NCI-H460 (cell line): ENCODE measurements around the gene TMEM190. TPM values are rescaled to one million over a fixed set of nuclear protein-coding genes. Genes with fewer than 3 reads are reported as not detected.
"Not testable (repeated sequence)": the region's sequence is repeated elsewhere in the genome, so short reads cannot be mapped to it uniquely, and the experiment has no call there.

Experiments used
- DNase-seq: peaks from one replicate; pipeline ENCODE4 v3.0.0-alpha.2; 2016; ENCODE audit warnings: low read depth; ENCODE audit errors: extremely low read depth
- polyA plus RNA-seq: library from polyadenylated mRNA; depleted of rRNA; stranded (reverse); fragments of >200 nt; gene quantifications from 2 replicates; pipeline ENCODE4 v1.2.3, GENCODE V29; 2014; cell fraction: nucleus; rRNA removed
- total RNA-seq: library from RNA; depleted of rRNA; stranded (reverse); fragments of >200 nt; shearing (Covaris generic); gene quantifications from 2 replicates; pipeline ENCODE4 v1.2.3, GENCODE V29; 2014; rRNA removed

Gene TMEM190
- not detected in 2 replicates for total RNA-seq
- not detected in 2 replicates for polyA plus RNA-seq

- DNase-seq = no peak
Measured at GRCh38 chr19:55376241-55376933, at the start of gene TMEM190. Gene TMEM190 (plus strand): TSS chr19:55376826. CDS start chr19:55376854, 28 bp downstream.

GRCh38 chr19:55328774-55329318 lies 47.8 kb upstream of the TMEM190 start:
- DNase-seq = not testable (repeated sequence)

- not testable (repeated sequence) for DNase-seq
Measured at GRCh38 chr19:55329791-55330190, 46.8 kb upstream of the TMEM190 start.

- no peak for DNase-seq
Measured at GRCh38 chr19:55333870-55334269, 42.8 kb upstream of the TMEM190 start.

GRCh38 chr19:55336101-55336500 lies 40.5 kb upstream of the TMEM190 start:
- no peak for DNase-seq

GRCh38 chr19:55339105-55339888 lies 37.3 kb upstream of the TMEM190 start, which contains the start of gene KMT5C:
Gene KMT5C (plus strand): TSS chr19:55339876. CDS start chr19:55341937, 2,061 bp downstream.
- peak; percentile 100 for DNase-seq

GRCh38 chr19:55339889-55340783 lies 36.5 kb upstream of the TMEM190 start:
- no peak for DNase-seq

GRCh38 chr19:55340784-55341147 lies 35.9 kb upstream of the TMEM190 start:
- DNase-seq = no peak

GRCh38 chr19:55341171-55341588 lies 35.4 kb upstream of the TMEM190 start:
- no peak for DNase-seq

- no peak for DNase-seq
Measured at GRCh38 chr19:55341595-55342531, 34.8 kb upstream of the TMEM190 start.

GRCh38 chr19:55344444-55344843 lies 32.2 kb upstream of the TMEM190 start:
- DNase-seq = no peak

GRCh38 chr19:55345101-55345817 lies 31.4 kb upstream of the TMEM190 start:
- DNase-seq = no peak

GRCh38 chr19:55345818-55346724 lies 30.6 kb upstream of the TMEM190 start:
- no peak for DNase-seq

- DNase-seq = no peak
Measured at GRCh38 chr19:55346725-55347441, 29.7 kb upstream of the TMEM190 start.

- DNase-seq = no peak
Measured at GRCh38 chr19:55347442-55348009, 29.1 kb upstream of the TMEM190 start.

- no peak for DNase-seq
Measured at GRCh38 chr19:55348317-55349034, 28.1 kb upstream of the TMEM190 start.
